Body of pancreas (tissue), 4 donors: ENCODE results near the gene MYO18B. TPM values are rescaled to one million over a fixed set of nuclear protein-coding genes. Genes with fewer than 3 reads are reported as not detected.

Source experiments
- ATAC-seq: fragments of 150-250 bp; one replicate; pipeline ENCODE4 v1.9.1; 2016
- DNase-seq, 4 donors: peaks; one replicate each; pipeline ENCODE4 v3.0.0-alpha.2; 2019
- H3K27ac ChIP-seq, 4 donors: fragments of 200-600 bp; sonication (generic); 1 replicate in 3 of 4; 2 replicates in 1 of 4; pipeline versions ENCODE4 v1.5.1 to v1.6.1; 2016 to 2019; ENCODE audit warnings: mild to moderate bottlenecking in 1 of 4, mixed read lengths in 1 of 4, moderate library complexity in 1 of 4
- H3K27me3 ChIP-seq, 2 donors: fragments of 200-600 bp; sonication (generic); one replicate each; pipeline ENCODE4 v1.6.0; 2016; ENCODE audit warnings: mild to moderate bottlenecking in 1 of 2
- H3K36me3 ChIP-seq, 2 donors: fragments of 200-600 bp; sonication (generic); replicated peaks in 1 of 2; 2 replicates each; pipeline ENCODE4 v1.5.1; 2016; ENCODE audit warnings: low read depth in 2 of 2; ENCODE audit not compliant: insufficient read depth in 1 of 2
- H3K4me1 ChIP-seq: fragments of 200-600 bp; sonication (generic); one replicate; pipeline ENCODE4 v1.6.0; 2016
- H3K4me3 ChIP-seq, 2 donors: fragments of 200-600 bp; sonication (generic); 1 replicate in 1 of 2; 2 replicates in 1 of 2; pipeline ENCODE4 v1.5.1; 2016 to 2019
- H3K9me3 ChIP-seq, 3 donors: fragments of 200-600 bp; sonication (generic); 1 replicate in 2 of 3; 2 replicates in 1 of 3; pipeline ENCODE4 v1.5.1; 2016
- POLR2A ChIP-seq, 3 donors: fragments of 450-650 bp; IDR thresholded peaks; one replicate each; pipeline ENCODE4 v1.6.1; 2016; ENCODE audit warnings: antibody characterized with exemption in 3 of 3, mild to moderate bottlenecking in 2 of 3
- WGBS, 2 donors: methylation state at CpG; one replicate each; pipeline ENCODE4 v1.1.5; 2017; 5-methylcytosine and 5-hydroxymethylcytosine counted together
- intact Hi-C: fragments of 100-400 bp; cut with DNase I; formaldehyde crosslinking; loops from one replicate; pipeline ENCODE4 v1.15.1; 2023
- total RNA-seq, 2 donors: library from RNA; depleted of rRNA; stranded (reverse); fragments of >200 nt; gene quantifications; one replicate each; pipeline ENCODE4 v1.1.0, GENCODE V29; 2016
- TF ChIP-seq, protein P1 (sequence below), 7 experiments: fragments of 450-650 bp in 4 of 7; fragments of 200-600 bp in 3 of 7; sonication (generic) in 3 of 7; IDR thresholded peaks; one replicate each; pipeline ENCODE4 v1.5.1; 2016 to 2019; ENCODE audit warnings: antibody characterized with exemption in 7 of 7

MYO18B gene
- total RNA-seq, 2 donors from 2014 or later, result 1.3 TPM; not detected in 1

DNA sequence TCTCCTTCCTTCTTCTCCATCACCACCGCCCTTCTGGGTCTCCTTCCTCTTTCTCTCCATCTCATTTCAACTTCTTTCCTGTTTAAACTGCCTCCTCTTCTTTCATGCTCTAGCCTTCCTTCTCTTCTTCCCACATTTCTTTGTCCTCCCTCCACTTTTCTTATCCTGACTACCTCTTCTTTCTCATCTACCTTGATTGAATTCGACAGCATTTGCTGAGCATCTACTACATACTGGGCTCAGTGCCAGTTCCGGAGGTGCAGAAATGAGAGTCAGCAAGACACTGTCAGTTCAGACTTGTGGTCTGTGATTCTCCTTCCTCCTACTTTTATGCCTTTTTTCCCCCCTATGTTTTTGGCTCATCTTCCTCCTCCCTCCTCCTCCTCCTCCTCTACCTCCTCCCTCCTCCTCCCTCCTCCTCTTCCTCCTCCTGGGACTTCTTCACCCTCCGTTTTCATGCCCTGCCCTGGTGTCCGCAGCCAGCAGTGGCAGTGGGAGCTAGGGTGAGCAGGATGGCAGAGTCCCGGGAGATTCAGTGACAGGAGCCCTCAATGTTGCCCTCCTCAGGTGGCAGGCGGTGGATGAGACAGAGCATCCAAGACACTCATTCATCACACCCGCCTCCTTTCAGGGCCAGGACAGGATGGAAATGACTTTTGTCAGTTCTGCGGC lies 281.3 kb downstream of the MYO18B start:
- no peak for TF ChIP-seq POLR2A (IDR thresholded peaks at IDR 0.05)
- TF ChIP-seq, protein P1, sequence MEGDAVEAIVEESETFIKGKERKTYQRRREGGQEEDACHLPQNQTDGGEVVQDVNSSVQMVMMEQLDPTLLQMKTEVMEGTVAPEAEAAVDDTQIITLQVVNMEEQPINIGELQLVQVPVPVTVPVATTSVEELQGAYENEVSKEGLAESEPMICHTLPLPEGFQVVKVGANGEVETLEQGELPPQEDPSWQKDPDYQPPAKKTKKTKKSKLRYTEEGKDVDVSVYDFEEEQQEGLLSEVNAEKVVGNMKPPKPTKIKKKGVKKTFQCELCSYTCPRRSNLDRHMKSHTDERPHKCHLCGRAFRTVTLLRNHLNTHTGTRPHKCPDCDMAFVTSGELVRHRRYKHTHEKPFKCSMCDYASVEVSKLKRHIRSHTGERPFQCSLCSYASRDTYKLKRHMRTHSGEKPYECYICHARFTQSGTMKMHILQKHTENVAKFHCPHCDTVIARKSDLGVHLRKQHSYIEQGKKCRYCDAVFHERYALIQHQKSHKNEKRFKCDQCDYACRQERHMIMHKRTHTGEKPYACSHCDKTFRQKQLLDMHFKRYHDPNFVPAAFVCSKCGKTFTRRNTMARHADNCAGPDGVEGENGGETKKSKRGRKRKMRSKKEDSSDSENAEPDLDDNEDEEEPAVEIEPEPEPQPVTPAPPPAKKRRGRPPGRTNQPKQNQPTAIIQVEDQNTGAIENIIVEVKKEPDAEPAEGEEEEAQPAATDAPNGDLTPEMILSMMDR (IDR thresholded peaks at IDR 0.05), result no peak
- Histone ChIP-seq H3K4me1 (no peaks in the 10 kb centered on the region), H3K27me3 (no peaks in the 10 kb centered on the region), H3K27ac (no peak overlapping the region), H3K36me3 (no peaks in the 10 kb centered on the region), H3K4me3 (no peak overlapping the region), H3K9me3 (no peaks in the 10 kb centered on the region)
- intact Hi-C loops, result no loop called here
- DNase-seq, result no peak
- ATAC-seq, result no peak
- 55 to 59% methylated on average over 9 of the region's 9 CpGs for WGBS, 2 donors

DNA sequence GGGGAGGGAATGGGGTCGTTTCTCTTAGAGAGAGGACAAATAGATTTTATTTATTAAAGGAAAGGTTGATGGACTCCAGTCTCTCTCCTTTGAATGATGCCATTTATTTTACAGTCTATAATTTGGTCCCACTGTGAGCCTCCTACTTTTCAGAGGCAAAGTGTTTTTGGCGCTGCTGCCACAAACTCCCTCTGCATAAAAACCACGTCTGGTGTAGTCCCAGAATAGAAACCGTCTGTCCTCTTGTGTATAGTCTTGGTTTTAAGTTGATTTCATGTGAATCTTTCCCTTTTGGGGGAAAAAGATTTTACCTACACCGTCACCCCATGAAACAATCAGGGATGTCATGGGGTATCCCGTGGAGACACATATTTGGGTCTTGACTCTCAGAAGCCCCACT lies 283.6 kb downstream of the MYO18B start:
- WGBS, 2 donors, result 62 to 65% methylated on average over 6 of the region's 6 CpGs
- intact Hi-C loops, result no loop called here
- no peak overlapping the region for H3K27ac ChIP-seq
- H3K4me3 ChIP-seq, result no peak overlapping the region
- H3K9me3 ChIP-seq, result no peaks in the 10 kb centered on the region
- H3K4me1 ChIP-seq, result no peaks in the 10 kb centered on the region
- H3K27me3 ChIP-seq, result no peaks in the 10 kb centered on the region
- ATAC-seq, result no peak
- DNase-seq, result no peak
- no peaks in the 10 kb centered on the region for H3K36me3 ChIP-seq
- no peak for TF ChIP-seq POLR2A (IDR thresholded peaks at IDR 0.05)
- TF ChIP-seq, protein P1 (IDR thresholded peaks at IDR 0.05), result no peak

DNA sequence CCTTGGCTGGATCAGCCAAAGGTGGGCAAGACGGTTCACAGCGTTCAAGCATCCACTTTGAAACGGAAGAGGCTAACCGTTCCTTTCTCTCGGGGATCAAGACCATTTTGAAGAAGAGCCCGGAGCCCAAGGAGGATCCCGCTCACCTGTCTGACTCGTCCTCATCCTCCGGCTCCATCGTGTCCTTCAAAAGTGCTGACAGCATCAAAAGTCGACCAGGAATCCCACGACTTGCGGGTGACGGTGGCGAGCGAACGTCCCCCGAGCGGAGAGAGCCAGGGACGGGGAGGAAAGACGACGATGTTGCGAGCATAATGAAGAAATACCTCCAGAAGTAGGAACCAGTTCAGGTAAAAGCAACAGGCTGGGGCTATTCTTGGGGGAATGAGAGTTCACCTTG lies 285.4 kb downstream of the MYO18B start:
- H3K4me1 ChIP-seq, result no peaks in the 10 kb centered on the region
- intact Hi-C loops, result no loop called here
- 85 to 87% methylated on average over 22 to 23 of the region's 23 CpGs for WGBS, 2 donors
- no peaks in the 10 kb centered on the region for H3K27me3 ChIP-seq
- no peak overlapping the region for H3K27ac ChIP-seq
- no peaks in the 10 kb centered on the region for H3K36me3 ChIP-seq
- no peak for ATAC-seq
- no peak for DNase-seq
- no peaks in the 10 kb centered on the region for H3K9me3 ChIP-seq
- no peak for TF ChIP-seq POLR2A (IDR thresholded peaks at IDR 0.05)
- TF ChIP-seq, protein P1 (IDR thresholded peaks at IDR 0.05), result no peak
- H3K4me3 ChIP-seq, result no peak overlapping the region

DNA sequence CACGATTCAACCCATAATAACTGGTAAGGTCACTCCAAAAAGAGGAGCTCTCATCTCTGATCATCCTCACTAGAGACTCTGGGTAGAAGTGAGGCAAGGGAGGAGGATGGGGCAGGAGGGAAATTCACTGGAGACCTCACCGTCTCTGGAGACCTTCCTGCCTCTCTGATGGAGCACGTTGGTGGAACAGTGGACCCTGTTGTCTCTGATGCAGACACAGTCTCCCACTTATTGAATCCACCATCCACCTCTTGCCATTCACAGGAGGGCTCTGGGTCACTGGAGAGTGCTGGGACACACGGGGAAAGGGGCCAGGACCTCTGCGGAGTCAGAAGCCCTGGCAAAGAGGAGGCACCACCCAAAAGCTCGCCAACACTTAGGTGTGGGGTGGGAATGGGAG lies 289.7 kb downstream of the MYO18B start:
- Histone ChIP-seq H3K4me3 (no peak overlapping the region), H3K4me1 (no peaks in the 10 kb centered on the region), H3K9me3 (no peaks in the 10 kb centered on the region), H3K36me3 (no peaks in the 10 kb centered on the region), H3K27me3 (no peaks in the 10 kb centered on the region), H3K27ac (no peak overlapping the region)
- DNase-seq (no peak), ATAC-seq (no peak)
- TF ChIP-seq, protein P1 (IDR thresholded peaks at IDR 0.05), result no peak
- no peak for TF ChIP-seq POLR2A (IDR thresholded peaks at IDR 0.05)
- intact Hi-C loops, result no loop called here
- WGBS, 2 donors, result 73% methylated on average over 6 of the region's 6 CpGs

DNA sequence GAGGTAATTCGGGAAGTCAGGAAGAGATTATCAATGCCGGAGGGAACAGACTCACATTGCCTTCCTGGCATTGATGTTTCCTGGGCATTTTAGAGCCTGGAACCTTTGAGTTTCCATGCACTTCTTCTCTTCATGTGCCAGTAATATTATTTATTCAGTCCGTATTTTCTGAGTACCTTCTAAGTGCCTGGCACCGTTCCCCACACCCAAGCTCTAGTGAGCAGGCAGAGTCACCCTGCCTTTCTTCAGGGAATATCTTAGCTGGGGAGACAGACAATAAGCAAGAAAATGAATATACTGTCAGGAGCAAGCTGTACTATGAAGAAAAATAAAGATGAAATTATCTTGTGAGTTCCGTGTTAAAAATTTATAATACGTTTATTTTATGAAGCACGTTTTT lies 291.1 kb downstream of the MYO18B start:
- no peaks in the 10 kb centered on the region for H3K36me3 ChIP-seq
- 64 to 69% methylated on average over 7 of the region's 7 CpGs for WGBS, 2 donors
- no peaks in the 10 kb centered on the region for H3K4me1 ChIP-seq
- H3K27ac ChIP-seq, result no peak overlapping the region
- H3K9me3 ChIP-seq, result no peaks in the 10 kb centered on the region
- TF ChIP-seq, protein P1 (IDR thresholded peaks at IDR 0.05), result no peak
- TF ChIP-seq POLR2A (IDR thresholded peaks at IDR 0.05), result no peak
- DNase-seq (no peak), ATAC-seq (no peak)
- no peak overlapping the region for H3K4me3 ChIP-seq
- intact Hi-C loops, result no loop called here
- H3K27me3 ChIP-seq, result no peaks in the 10 kb centered on the region
